AG04449 (cell line): ENCODE data around the gene KLHL10.
A peak's percentile ranks its signal among the peaks of the same experiment; 100 is the strongest.

Source experiments
- CTCF ChIA-PET: fragments of 350-600 bp; formaldehyde crosslinking; extraction: SDS; loops from one replicate; lab custom pipeline; 2021; ENCODE audit warnings: antibody characterized with exemption; lab: Yijun Ruan, JAX
- POLR2A ChIA-PET: fragments of 400-600, 350-600 bp; formaldehyde crosslinking; extraction: SDS; loops from one replicate; lab custom pipeline; 2020; ENCODE audit warnings: antibody characterized with exemption, inconsistent platforms; lab: Yijun Ruan, JAX
- DNase-seq: peaks from one replicate; pipeline ENCODE4 v3.0.0-alpha.2; 2010; ENCODE audit warnings: low read depth, low spot score
- H3K4me3 ChIP-seq: 2 replicates; pipeline ENCODE4 v1.5.1; 2011; ENCODE audit warnings: low read depth, mild to moderate bottlenecking, control low read depth, low read length
- CTCF ChIP-seq: IDR thresholded peaks from one replicate; pipeline ENCODE4 v1.5.1; 2011; ENCODE audit warnings: mild to moderate bottlenecking, moderate library complexity, low read length, control low read depth, inconsistent platforms; ENCODE audit not compliant: insufficient read depth; ENCODE audit errors: missing control alignments

Gene KLHL10

GRCh38 chr17:41806685-41807445, 30.8 kb upstream of the KLHL10 start:
- ChIA-PET CTCF (interaction anchor here (1.3 to 1.5 kb wide), 3 partner anchors 8 to 111 kb away, joined by 3 to 7 read pairs (median 5); no protein-coding TSS in a partner anchor), POLR2A (no interaction called here)
- TF ChIP-seq CTCF = no peak
- no peak overlapping the region for H3K4me3 ChIP-seq
- DNase-seq = no peak

- CTCF ChIA-PET = interaction anchor here (0.8 to 6.1 kb wide), 23 partner anchors 9 to 121 kb away, joined by 3 to 105 read pairs (median 4); partner anchors contain the start of genes JUP and KLHL11
- DNase-seq = no peak
- POLR2A ChIA-PET = interaction anchor here (0.6 to 2.2 kb wide), 8 partner anchors 10 to 1549 kb away, joined by 3 to 8 read pairs (median 4); partner anchors contain the start of genes ACLY and DNAJC7
- TF ChIP-seq CTCF = no peak
- H3K4me3 ChIP-seq = peak overlapping the region; percentile 87
These were observed 26.7 kb upstream of the KLHL10 start for GRCh38 chr17:41810659-41811548.

- TF ChIP-seq CTCF = peak; percentile 78
- peak within 1 kb of the TSS; percentile 87 for H3K4me3 ChIP-seq
- ChIA-PET CTCF (interaction anchor here (0.8 to 6.1 kb wide), 20 partner anchors 9 to 122 kb away, joined by 3 to 105 read pairs (median 4); partner anchors contain the start of genes JUP and KLHL11), POLR2A (interaction anchor here (0.6 to 2.2 kb wide), 11 partner anchors 11 to 1549 kb away, joined by 3 to 8 read pairs (median 4); partner anchors contain the start of genes ACLY, DNAJC7 and KLHL11)
- no peak for DNase-seq
These were observed 25.9 kb upstream of the KLHL10 start, which contains the start of gene P3H4 for GRCh38 chr17:41811549-41812380. P3H4 (minus strand) TSS chr17:41811949; CDS start chr17:41811915, 34 bp downstream.

- DNase-seq = no peak
- ChIA-PET POLR2A (interaction anchor here (0.6 to 2.2 kb wide), 9 partner anchors 10 to 508 kb away, joined by 3 to 8 read pairs (median 4); partner anchors contain the start of genes ACLY and KLHL11), CTCF (interaction anchor here (1.1 to 6.1 kb wide), 8 partner anchors 12 to 123 kb away, joined by 4 to 105 read pairs (median 7); no protein-coding TSS in a partner anchor)
- peak within 1 kb of the TSS; percentile 87 for H3K4me3 ChIP-seq
- no peak for TF ChIP-seq CTCF
These were observed 25.1 kb upstream of the KLHL10 start, which contains the start of gene FKBP10 for GRCh38 chr17:41812381-41813151. FKBP10 (plus strand) TSS chr17:41813004; CDS start chr17:41813035, 31 bp downstream.

GRCh38 chr17:41813152-41813680, 24.4 kb upstream of the KLHL10 start:
- no peak for DNase-seq
- CTCF ChIA-PET = interaction anchor here (4.7 to 6.1 kb wide), 2 partner anchors 12 to 76 kb away, joined by 21 to 105 read pairs; no protein-coding TSS in a partner anchor
- H3K4me3 ChIP-seq = peak overlapping the region; percentile 87
- POLR2A ChIA-PET = interaction anchor here (1.2 to 2.2 kb wide), 4 partner anchors 10 to 107 kb away, joined by 3 to 8 read pairs (median 5); partner anchors contain the start of gene KLHL11
- no peak for TF ChIP-seq CTCF
